Measurements from ENCODE around the gene PIGK.
"Not testable (repeated sequence)": the region's sequence is repeated elsewhere in the genome, so short reads cannot be mapped to it uniquely, and the experiment has no call there.

The PIGK gene

DNA sequence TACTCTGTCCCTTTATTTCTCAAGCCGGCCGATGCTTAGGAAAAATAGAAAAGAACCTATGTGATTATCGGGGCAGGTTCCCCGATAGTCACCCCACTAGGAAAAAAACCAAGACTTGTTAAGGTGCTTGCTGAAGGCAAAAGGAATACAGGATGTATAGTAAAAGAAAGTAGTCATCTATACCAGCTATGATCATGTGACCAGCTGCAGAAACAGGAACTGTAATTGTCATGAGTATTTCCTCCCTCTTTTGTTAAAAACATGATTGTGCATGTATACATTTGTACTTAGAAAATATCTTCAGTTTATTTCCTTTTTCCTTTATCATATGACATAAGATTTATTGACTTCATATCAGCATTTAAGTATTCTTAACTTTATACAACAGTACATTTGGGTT lies 30.5 kb downstream of the PIGK start:
- DNase-seq = no peak

DNA sequence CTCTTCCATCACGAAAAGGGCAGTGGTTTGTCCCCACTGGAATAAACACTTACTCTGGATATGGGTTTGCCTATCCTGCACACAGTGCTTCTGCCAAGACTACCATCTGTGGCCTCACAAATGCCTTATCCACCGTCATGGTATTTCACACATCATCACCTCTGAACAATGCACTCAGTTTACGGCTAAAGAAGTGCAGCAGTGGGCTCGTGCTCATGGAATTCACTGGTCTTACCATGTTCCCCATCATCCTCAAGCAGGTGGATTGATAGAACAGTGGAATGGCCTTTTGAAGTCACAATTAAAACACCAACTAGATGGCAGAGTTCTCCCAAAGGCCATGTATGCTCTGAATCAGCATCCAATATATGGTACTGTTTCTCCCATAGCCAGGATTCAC lies 32.3 kb downstream of the PIGK start:
- not testable (repeated sequence) for DNase-seq

DNA sequence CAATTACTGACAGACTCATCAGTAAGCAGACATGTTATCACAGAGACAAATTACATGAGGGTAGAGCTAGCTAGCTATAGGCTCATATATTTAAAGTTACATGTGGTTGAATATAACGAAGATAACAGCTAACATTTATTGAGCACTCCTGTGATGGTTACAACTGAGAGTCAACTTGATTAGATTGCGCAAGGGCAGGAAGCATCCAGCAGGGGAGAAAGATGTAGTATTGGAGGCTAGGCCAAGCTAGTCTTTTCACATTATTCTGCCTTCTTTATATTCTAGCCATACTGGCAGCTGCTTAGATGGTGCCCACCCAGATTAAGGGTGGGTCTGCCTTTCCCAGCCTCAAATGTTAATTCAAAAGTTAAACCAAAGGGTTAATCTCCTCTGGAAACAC lies 37.1 kb downstream of the PIGK start:
- no peak for DNase-seq

DNA sequence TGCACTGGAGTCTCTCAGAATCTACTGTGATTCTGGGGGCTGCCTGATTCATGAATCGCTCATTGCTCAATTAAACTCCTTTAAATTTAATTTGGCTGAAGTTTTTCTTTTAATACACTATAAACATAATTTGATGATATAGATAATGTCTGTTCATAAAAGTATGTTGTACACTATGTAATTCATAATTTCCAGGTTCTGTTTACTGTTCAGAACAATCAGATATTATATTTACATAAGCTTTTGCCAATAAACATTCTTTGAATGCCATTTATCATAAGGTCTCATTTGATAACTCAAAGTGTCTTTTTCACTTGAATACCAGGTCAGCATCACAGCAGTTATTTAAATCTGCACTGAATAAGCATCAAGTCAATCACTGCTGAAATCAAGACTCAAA lies 39.6 kb downstream of the PIGK start:
- no peak for DNase-seq

DNA sequence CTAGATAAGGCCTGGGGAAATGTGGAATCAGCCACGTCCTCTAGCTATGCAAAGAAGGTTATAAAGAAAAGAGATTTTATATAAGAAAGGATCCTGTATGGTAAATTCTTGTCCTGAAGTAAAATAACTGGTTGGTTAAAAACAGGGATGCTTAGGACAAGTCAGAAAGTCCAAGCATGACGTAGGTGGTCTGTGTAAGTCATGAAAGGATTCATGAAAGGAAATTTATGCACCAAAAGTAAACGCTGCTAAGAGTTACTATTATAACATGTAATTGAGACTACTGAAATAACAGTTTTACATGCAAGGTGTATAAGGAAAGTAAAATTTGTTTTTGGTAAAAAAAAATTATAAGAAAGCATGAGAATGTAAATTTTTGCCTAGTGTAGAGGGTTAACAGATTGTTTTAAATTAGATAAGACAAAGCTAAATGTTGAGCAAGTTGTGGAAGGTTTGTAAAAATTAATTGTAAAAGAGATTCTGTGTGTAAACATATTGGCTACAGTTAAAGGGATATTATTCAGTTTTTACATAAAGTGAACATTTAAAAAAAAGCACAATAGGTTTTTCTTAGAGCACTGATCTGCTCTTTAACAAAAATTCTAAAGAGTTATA lies 43.9 kb downstream of the PIGK start:
- no peak for DNase-seq

DNA sequence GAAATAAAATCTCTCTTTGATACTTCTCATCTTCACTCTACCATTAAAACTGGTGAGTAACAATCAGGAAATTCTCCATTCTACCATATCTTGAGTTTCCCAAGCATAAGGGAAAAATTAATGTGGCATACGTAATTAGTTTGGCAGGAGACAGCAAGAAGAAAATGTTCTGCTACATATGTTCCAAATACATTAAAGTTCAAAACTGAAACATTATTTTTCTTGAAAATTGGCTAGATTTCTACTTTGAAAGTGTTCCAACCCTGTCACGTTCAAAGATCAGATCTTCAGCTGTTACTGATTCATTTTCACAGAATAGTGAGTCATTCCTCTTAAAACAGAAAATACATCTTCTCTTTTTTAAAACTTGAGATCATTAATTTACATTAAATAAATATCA lies 48.5 kb downstream of the PIGK start:
- no peak for DNase-seq

DNA sequence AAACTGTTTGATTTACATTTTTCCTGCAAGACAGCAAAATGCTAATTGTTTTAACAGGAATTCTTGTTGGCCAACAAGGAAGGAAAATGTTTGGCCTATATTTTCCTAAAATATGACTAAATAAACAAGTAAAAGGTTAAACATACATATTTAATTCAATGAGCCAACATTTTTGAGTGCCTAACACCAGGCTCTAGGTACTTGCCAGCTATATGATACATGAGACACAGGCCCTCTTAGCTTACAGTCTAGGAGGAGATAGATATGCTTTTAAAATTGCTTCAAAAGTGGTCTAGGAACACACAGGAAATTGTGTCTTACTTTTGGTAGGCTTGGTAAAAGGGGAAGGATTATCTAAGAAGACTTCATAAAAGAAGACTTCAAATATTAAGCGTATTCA lies 50.9 kb downstream of the PIGK start:
- no peak for DNase-seq

DNA sequence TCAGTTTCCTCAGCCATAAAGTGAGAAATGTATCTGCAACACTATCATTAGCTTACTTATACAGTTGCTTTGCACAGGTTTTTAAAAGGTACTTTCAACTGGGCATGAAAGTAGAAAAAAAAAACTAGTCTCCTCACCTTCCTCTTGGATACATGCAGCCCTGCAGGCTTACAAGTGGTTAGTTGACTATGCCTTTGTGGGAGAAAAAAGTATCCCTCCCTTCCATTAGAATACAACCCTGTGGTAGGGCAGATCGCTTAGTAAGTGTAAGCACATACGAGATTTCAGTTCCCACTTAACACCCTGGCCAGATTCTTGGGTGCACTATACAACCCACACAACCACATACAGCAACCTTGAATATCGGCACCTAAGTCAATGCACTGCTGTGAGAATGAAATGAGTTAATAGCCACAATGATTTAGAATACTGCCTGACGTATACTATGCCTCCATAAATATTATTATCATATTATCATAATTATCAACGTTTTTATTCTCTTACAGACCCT lies 54.7 kb downstream of the PIGK start:
- no peak for DNase-seq

DNA sequence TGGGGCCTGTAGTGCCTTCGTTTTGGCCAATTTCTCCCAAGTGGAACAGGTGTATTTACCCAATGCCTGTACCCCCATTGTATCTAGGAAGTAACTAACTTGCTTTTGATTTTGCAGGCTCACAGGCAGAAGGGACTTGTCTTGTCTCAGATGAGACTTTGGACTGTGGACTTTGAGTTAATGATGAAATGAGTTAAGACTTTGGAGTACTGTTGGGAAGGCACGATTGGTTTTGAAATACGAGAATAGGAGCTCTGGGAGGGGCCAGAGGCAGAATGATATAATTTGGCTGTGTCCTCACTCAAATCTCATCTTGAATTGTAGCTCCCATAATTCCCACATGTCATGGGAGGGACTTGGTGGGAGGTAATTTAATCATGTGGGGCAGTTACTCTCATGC lies 59.5 kb downstream of the PIGK start:
- not testable (repeated sequence) for DNase-seq

DNA sequence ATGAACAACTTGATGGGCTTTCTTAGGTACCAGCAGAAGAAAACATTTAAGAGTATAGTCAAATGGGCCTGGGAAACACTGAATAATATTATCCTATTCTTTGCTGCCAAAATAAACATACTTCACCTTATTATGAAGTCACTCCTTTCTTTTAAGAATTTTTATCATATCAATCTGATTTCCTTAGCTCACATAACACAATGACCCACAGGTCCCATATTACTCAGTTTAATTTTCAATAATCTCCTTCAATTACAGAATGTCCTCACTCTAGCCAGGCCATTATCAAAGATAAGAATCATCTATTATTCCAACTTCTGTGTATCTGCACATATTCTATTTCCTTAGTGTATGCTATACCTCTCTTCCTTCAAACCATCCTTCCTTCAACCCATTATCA lies 63.0 kb downstream of the PIGK start:
- no peak for DNase-seq

DNA sequence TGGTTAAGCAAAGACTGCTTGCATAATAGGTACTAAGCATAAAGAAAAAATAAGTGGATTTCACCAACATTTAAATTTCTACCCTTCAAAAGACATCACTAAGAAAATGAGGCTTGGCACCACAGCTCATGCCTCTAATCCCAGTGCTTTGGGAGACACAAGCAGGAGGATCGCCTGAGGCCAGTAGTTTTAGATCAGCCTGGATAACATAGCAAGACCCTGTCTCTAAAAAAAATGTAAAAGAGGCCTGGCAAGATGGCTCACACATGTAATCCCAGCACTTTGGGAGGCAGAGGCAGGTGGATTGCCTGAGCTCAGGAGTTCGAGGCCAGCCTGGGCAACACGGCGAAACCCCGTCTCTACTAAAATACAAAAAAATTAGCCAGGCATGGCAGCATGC lies 73.0 kb downstream of the PIGK start:
- no peak for DNase-seq

DNA sequence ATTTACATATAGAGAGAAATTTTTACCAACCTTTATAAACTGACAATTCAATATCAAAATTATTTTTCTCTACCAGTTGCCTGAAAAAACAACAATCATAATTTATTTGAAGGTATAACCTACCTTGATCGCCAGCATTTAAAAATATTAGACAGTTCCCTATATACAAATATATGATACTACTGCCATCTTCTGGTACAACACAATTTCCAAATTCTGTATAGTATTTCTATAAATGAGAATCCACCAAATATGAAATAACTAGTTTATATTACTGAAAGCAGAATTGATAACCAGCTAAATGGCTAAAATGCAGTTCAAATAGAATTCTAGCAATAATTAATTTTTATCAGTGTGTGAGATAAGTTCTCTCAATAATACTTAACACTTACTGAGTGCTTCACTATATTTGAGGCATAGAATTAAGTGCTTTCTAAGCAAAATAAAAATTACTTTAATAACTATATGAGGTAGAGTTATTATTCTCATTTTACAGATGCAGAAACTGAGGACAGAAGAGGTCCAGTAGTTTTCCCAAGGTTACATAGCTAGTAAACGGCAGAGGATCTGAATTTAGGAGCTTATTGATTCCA lies 75.6 kb downstream of the PIGK start:
- DNase-seq = peak in 1 of 2 donors; percentile 25

DNA sequence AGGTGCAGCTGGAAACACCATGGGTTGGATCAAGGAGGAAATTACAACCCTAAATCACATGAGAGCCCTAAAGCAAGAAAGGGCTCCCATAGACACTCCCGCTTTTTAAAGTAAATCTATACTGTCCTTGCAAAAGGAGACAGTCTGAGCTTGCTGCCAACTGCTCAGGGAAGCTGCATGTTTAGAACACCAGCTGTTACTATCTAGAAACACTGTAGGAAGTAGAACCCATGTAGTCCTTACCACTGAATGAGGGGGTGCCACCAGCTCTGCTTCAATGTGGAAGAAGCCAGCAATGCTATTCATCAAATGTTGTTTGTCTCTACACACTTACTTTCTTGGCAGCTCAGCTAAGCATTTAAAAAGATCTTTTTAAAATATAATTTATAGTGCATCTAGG lies 79.8 kb downstream of the PIGK start:
- no peak for DNase-seq

DNA sequence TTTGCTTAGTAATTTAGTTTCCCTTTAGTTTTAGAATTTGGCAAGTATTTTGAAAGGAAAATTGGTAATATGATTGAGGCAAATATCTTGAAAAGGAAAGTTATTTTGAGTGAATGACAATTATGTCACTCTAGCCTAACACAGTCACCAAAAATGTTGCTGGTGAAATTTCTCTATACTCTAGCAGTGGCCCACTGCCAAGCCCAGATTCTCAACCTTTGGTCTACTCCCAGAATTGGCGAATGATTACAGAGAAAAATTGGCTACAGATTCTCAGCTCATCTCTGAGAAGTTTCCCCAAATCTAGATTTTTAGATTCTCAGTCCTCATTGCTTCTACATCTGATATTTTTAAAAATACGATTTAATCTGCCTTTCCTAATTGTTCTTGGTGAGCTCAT lies 84.9 kb downstream of the PIGK start:
- DNase-seq = no peak

DNA sequence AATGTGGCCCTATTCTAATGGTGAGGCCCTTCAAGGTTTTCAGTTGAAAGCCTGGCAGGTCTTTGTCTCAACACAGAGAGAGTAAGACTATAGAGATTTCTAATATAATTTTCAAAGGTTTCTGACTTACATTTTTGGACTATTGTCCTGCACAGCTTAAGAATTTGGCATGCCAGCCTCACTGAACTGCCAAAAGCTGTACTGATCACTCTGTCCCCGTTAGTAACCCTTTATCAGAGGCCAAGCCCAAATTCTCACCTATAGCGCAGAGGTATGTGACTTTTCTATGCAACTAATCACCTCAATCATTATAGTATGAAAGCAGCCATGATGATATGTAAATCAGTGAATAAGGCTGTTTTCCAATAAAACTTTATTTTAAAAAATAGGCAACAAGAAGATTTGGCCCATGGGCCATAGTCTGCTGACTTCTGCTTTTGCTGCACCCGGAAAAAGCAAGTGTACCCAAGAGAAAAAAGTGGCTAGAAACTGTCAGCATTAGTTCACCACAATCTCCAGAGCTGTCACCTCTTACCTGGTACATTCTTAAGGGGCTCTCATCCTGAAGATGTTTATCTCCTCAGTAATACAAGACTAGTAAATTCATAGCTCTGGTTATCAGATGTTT lies 85.4 kb downstream of the PIGK start:
- DNase-seq = no peak

DNA sequence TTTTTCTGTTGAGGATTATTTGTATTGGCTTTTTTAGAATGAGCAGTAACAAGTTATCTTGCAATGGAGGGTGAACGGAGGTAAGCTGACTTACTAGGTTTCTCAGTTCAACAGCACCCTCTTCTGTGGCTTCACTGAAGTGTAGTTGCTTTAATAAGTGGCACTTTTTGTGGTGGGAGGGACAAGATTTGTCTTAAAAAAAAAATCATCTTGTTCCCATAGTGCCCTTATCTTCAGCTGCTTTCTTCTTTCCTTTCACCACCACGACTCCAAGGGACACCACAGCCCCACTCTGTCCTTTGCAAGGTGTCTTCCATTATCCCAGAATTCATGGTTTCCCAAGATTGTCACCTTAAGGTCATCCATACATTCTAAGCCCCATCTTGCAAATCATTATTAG lies 92.9 kb downstream of the PIGK start:
- DNase-seq = peak; percentile 23 to 43

DNA sequence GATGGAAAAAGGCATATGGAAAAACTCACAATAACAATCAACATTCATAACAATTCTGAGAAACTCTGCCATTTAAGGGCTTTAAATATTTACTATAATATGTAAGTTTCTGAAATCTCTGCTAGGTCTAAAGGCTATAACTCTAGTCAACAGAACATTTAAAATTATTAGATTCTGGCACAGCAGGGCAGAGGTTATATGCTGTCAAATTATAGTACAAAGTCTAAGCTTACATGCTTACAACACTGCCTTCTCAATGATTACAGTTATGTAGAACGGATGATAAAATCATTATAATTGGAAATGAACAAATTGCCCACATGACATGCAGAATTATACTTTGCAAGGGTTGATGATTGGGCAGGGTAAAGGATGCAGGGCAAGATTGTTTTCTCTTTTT lies 97.7 kb downstream of the PIGK start:
- DNase-seq = no peak

DNA sequence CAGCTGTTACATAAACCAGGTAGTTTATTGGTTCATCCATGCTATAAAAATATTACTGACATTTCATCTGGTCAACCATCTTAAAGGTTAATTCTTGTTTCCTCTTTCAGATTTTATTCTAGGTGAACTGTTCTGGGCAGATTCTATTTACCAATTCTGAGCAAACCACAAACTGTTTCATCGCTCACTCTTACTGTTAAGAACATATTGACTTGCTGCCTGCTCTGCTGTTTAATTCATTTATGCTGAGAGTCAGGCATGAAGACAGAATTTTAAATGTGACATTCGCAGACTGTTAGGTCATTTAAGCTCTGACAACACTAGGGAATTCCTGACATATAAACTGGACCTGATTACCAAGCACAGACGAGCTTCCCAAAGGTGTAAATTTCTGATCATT lies 98.3 kb downstream of the PIGK start:
- no peak for DNase-seq

DNA sequence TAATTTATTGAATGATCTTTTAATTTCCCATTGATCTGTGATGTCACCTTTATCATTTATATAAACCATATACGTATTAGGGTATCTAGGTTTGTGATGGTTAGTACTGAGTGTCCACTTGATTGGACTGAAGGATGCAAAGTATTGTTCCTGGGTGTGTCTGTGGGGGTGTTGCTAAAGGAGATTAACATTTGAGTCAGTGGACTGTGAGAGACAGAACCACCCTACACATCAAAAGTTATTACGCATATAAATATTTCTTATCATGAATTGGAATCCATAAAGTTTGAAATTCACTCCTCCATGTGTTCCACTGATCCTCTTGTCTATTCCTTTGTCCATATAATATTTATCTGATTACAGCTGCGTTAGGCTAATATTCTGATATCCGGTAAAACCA lies 100.5 kb downstream of the PIGK start:
- no peak for DNase-seq

DNA sequence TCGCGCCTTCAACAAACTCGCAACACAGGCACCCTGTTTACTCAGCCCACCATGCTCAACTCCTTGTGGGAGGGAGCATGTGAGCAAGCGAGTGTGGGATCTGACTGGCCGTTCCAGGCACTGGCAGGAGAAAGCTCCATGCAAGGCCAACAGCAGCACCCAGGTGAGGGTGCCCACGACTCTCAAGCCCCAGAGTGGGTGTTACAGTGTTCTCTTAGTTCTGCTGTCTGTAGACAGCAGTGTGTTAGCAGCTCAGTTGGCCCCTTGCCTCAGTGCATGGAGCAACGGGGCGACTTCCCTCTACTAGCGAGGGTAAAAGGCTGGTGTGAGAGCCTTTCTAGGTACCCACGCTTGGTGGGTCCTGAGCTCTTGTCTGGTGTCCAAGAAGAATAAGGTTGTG lies 114.6 kb downstream of the PIGK start:
- no peak for DNase-seq

DNA sequence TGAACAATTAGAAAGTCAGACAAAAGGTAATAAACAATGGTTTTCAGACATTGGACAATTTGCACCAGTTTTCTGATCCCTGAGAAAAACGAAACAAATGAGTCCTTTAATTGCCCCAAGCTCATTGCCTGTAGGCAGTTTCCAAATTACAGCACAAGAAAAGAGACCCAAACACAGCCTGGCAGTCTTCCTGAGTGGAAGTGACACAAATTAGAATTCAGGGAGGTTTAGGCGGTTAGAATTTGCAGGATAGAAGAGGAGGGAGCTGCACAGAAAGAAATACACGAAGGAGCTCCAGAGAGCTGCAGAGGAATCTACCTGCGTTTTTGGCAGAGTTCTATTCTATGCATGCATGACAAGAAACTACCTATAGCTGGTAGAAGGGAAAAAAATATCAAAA lies 115.7 kb downstream of the PIGK start:
- DNase-seq = no peak

DNA sequence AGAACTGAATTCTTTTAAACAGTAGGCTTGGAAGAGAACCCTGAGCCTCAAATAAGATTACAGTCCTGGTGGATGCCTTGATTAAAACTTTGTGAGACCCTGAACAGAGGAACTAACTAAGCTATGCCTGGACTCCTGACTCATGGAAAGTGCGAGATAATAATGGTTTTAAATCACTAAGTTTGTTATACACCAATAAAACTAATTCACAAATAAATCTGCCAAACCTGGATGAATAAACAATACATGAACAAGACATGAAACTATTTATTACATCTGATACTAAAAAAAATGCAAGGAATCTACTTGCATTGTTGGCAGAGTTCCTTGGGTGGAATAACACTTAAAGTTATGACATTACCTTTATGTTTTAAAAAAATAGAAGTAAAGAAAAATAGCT lies 118.4 kb downstream of the PIGK start:
- DNase-seq = no peak

DNA sequence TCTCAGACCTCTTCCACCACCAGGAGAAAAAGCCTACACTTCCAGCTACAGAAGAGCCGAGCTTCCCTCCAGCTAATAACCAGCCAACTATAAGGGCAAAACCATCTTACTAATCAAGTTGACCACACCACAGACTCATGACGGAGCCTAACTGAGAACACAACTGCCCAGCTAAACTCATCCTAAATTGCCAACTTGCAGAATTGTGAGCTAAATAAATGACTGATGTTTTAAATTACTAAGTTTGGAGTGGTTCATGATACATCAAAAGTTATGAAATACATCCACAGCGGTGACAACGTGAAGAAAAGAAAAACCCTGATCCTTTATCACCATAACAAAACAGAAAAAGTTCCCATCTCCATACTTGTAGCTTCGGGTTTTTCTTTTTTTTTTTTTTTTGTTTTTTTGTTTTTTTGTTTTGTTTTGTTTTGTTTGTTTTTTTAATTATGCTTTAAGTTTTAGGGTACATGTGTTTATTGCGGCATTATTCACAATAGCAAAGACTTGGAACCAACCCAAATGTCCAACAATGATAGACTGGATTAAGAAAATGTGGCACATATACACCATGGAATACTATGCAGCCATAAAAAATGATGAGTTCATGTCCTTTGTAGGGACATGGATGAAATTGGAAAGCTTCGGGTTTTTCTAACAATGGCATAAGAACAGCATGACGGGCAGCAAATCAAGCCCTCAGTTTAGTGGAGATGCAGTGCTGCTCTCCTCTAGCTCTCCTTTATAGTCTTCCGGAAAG lies 122.6 kb downstream of the PIGK start:
- DNase-seq = no peak

DNA sequence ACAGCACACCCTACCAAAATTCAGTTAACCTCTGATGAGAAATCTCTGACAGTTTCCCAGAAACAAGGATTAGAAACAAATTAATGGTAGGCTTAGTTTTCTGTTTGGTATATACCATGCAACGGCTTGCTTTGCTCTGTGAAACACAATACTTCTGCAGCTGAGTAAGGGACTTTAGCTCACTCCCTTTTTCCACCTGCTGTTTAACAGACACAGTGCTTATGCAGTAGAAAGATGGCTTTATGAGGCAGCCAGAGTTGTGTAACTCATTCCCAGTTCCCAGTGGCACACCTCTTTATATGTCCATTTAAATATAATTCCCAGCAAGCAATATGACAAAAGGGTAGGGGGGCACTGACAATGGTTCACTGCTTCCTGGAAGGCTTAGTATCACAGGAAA lies 124.0 kb downstream of the PIGK start:
- no peak for DNase-seq

Data from CD4-positive, alpha-beta T cell treated with Interleukin-4 for 1 hour (primary cell).